A172 (cell line): ENCODE measurements around the gene SNED1. TPM values are rescaled to one million over a fixed set of nuclear protein-coding genes. Genes with fewer than 3 reads are reported as not detected.
A peak's percentile ranks its signal among the peaks of the same experiment; 100 is the strongest.
"Not testable (repeated sequence)": the region's sequence is repeated elsewhere in the genome, so short reads cannot be mapped to it uniquely, and the experiment has no call there.

Experiments
- DNase-seq: peaks from one replicate; pipeline ENCODE4 v3.0.0-alpha.2; 2015; ENCODE audit warnings: low spot score
- total RNA-seq: library from RNA; depleted of rRNA; stranded (reverse); fragments of >200 nt; shearing (Covaris generic); gene quantifications from 2 replicates; pipeline ENCODE4 v1.2.3, GENCODE V29; 2014

Gene SNED1
- total RNA-seq, 1 experiment from 2014 or later, result 5.2 TPM

- no peak for DNase-seq
Observed at GRCh38 chr2:240972636-240973521, 25.5 kb upstream of the SNED1 start.

- no peak for DNase-seq
Observed at GRCh38 chr2:240974771-240975572, 23.4 kb upstream of the SNED1 start.

GRCh38 chr2:240975903-240976302 is 22.5 kb upstream of the SNED1 start:
- DNase-seq, result not testable (repeated sequence)

GRCh38 chr2:240981280-240981679 is 17.1 kb upstream of the SNED1 start:
- peak; percentile 30 for DNase-seq

GRCh38 chr2:240981871-240982800 is 16.3 kb upstream of the SNED1 start:
- DNase-seq, result no peak

GRCh38 chr2:240982821-240983281 is 15.6 kb upstream of the SNED1 start:
- DNase-seq, result no peak

- no peak for DNase-seq
Observed at GRCh38 chr2:240983361-240983995, 14.9 kb upstream of the SNED1 start.

- DNase-seq, result no peak
Observed at GRCh38 chr2:240983996-240984498, 14.4 kb upstream of the SNED1 start.

GRCh38 chr2:240985881-240986786 is 12.3 kb upstream of the SNED1 start:
- no peak for DNase-seq

- no peak for DNase-seq
Observed at GRCh38 chr2:240986787-240987411, 11.5 kb upstream of the SNED1 start.

- DNase-seq, result no peak
Observed at GRCh38 chr2:240987588-240987987, 10.8 kb upstream of the SNED1 start.

- no peak for DNase-seq
Observed at GRCh38 chr2:240988146-240988545, 10.3 kb upstream of the SNED1 start.

GRCh38 chr2:240988571-240989271 is 9.7 kb upstream of the SNED1 start:
- no peak for DNase-seq

GRCh38 chr2:240989451-240990265 is 8.8 kb upstream of the SNED1 start:
- DNase-seq, result no peak

- no peak for DNase-seq
Observed at GRCh38 chr2:240990266-240990529, 8.2 kb upstream of the SNED1 start.

- DNase-seq, result no peak
Observed at GRCh38 chr2:240990726-240991377, 7.6 kb upstream of the SNED1 start.
